ENCODE data around the gene ZSCAN26.

Gene ZSCAN26

GRCh38 chr6:28323813-28324424 is 57.0 kb downstream of the ZSCAN26 start:
- DNase-seq = no peak

GRCh38 chr6:28326371-28326948 is 59.5 kb downstream of the ZSCAN26 start:
- no peak for DNase-seq
